Measurements from ENCODE around the gene VAV2. TPM values are rescaled to one million over a fixed set of nuclear protein-coding genes. Genes with fewer than 3 reads are reported as not detected.

The VAV2 gene
- total RNA-seq, 1 donor = 13.4 TPM

DNA sequence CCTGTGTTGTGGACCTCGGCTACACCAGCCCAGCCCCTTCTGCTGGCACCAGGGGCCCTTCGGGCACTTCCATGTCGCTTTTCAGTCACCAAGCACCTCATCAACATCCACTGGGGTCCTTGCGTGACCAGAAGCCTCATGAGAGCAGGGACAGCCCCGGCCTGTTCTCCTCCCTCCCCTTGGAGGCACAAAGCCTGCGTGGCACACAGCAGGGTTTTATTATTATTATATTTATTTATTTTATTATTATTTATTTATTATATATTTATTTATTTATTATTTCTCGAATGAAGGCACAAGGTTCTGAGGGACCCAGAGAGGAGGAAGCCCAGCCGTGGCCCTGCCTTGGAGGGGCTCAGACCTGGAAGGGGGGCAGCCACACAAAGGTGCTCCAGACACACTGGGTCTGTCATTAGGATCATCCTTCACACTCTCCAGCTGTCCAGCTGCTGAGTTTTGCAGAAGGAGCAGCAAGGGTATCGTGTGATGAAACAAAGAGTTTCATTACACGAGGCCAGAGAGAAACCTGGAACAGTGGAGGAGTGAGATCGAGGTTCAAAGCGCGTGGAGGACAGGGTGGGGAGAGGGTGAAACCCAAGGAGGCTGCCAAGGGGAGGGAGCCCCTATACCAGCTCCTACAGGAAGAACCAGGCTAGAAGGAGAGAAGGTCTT lies 5.2 kb downstream of the VAV2 start:
- H3K4me3 ChIP-seq (ENCODE audit: low read depth, low read length) = no peak overlapping the region
- DNase-seq (ENCODE audit: low read depth) = no peak
- TF ChIP-seq, protein P1, sequence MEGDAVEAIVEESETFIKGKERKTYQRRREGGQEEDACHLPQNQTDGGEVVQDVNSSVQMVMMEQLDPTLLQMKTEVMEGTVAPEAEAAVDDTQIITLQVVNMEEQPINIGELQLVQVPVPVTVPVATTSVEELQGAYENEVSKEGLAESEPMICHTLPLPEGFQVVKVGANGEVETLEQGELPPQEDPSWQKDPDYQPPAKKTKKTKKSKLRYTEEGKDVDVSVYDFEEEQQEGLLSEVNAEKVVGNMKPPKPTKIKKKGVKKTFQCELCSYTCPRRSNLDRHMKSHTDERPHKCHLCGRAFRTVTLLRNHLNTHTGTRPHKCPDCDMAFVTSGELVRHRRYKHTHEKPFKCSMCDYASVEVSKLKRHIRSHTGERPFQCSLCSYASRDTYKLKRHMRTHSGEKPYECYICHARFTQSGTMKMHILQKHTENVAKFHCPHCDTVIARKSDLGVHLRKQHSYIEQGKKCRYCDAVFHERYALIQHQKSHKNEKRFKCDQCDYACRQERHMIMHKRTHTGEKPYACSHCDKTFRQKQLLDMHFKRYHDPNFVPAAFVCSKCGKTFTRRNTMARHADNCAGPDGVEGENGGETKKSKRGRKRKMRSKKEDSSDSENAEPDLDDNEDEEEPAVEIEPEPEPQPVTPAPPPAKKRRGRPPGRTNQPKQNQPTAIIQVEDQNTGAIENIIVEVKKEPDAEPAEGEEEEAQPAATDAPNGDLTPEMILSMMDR (IDR thresholded peaks at IDR 0.05; ENCODE audit: insufficient read depth, low read depth, low read length) = no peak

DNA sequence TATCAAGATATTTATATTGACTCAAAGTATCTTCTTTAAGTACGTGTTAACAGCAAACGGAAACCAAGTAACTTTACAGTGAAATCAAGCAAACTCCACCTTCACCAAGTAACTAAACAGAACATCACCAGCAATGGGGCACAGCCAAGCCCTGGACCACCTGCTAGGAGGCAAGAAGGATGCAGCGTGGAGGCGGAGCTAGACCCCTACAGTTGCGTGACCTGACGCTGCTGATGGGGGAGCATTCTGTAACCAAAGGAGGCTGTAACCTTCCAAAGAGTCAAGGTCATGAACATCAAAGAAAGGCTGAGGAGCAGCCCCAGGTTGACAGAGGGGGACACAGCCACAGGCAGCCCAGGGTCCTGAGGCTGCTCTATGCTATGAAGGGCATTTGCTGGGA lies 6.1 kb downstream of the VAV2 start:
- no peak overlapping the region for H3K4me3 ChIP-seq (ENCODE audit: low read depth, low read length)
- TF ChIP-seq, protein P1 (IDR thresholded peaks at IDR 0.05; ENCODE audit: insufficient read depth, low read depth, low read length) = no peak
- no peak for DNase-seq (ENCODE audit: low read depth)

DNA sequence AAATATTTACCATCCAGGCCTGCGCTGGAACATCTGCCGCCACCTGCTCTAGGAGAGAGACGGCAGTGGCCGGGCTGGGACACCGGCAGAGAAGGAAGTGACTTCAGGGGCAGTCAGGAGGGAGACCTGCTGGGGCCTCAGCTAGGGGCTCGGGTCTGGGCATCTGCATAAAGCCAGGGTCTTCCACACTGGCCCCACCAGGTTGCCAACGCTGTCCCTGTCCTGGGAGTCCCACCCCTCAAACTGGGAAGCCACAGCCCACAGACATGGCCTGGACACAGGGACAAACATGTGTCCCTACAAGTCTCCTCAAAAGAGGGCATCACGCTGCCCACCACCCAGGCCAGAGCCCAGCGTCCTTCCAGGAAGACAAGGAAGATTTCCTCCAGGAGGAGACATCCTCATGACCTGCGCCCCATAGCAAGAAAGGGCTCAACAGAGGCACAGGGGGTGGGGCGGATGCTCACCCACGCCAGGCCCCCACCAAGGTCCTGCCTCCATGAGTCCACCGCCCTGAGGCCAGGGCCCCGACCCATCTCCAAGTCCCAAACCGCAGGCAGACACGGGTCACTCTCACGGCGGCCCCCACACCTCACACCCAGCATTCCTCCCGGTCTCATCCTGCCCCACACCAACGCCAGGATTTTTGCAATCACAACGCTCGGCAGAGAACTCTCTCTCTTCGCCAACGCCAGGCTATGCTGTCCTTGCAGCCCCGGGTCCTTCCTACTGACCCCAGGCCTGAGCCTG lies 9.0 kb downstream of the VAV2 start:
- TF ChIP-seq, protein P1 (IDR thresholded peaks at IDR 0.05; ENCODE audit: insufficient read depth, low read depth, low read length) = no peak
- DNase-seq (ENCODE audit: low read depth) = no peak
- H3K4me3 ChIP-seq (ENCODE audit: low read depth, low read length) = no peak overlapping the region

DNA sequence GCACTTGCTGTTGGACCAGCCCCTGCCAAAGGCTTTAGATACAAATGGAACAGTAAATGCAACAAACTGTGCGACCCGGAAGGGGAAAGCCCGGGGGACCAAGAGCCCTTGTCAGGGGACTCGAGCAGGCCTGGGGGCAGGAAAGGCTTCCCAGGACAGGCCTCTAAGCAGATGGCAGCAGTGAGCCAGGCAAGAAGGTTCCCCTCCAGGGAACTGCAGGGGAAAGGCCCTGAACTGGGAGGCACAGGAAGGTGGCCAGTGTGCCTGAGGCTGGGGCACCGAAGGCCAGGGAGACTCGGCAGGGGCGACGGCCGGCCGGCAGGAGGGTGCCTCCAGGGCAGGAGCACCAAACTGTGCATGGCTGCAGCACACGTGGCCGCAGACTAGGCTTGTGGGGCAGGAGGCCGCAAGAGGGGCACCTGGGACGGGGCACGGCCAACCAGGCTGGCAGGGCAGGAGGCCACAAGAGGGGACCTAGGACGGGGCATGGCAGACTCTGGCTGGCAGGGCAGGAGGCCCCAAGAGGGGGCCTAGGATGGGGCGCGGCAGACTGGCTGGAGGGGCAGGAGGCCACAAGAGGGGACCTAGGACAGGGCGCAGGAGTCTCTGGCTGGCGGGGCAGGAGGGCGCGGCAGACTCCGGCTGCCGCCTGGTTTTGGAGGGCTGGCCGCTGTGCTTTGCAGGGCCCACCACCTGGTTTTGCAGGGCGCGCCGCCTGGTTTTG lies 10.0 kb downstream of the VAV2 start:
- no peak for DNase-seq (ENCODE audit: low read depth)
- H3K4me3 ChIP-seq (ENCODE audit: low read depth, low read length) = no peak overlapping the region
- TF ChIP-seq, protein P1 (IDR thresholded peaks at IDR 0.05; ENCODE audit: insufficient read depth, low read depth, low read length) = no peak

DNA sequence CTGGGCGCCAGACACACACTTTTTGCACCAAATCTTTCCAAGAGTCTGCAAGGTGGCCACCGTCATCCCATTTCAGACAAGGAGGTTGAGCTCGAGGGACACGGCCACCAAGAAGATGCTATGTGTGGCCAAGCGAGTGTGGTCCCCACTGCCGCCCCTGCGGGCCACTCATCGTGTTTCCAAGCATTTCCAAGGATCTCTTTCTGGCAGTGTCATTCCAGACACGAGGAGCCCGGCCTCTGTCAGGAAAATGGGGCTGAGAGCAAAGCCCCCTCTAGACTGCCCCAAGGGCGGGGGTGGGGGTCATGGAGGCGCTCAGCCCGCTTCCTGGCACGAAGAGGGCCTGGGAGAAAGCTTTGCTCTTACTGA lies 10.6 kb downstream of the VAV2 start:
- no peak for DNase-seq (ENCODE audit: low read depth)
- TF ChIP-seq, protein P1 (IDR thresholded peaks at IDR 0.05; ENCODE audit: insufficient read depth, low read depth, low read length) = no peak
- no peak overlapping the region for H3K4me3 ChIP-seq (ENCODE audit: low read depth, low read length)

DNA sequence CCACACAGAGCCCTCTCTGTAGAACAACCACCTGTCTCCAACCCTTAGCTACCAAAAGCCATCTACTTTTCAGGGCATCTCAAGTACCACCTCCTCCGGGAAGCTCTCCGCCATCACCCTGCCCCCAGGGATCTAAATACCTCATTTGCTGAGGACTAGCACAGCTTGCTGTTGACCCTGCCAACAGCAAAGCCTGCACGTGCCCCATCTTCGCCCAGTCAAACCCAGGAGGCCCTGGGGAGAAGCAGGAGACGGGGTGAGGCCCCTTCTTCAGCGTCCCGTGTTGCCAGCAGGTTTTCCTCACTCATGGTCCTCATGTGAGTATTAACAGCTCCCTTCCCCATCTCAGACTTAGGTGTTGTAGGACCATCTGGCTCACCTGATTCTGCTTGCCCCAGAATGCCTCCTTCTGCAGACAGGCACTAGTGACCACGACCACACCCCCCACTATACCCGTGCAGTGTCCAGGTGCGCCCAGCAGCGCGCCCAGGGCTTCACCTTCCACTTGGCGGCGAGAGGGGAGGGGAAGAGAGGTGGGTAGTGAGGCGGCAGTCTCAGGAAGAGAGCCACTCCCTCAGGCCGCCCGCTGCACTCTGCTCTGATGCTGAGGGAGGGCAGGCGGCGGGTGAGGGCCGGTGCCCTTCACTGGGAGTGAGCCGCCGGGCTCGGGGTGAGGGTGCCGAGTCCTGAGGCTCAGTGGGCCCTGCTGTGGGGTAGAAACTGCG lies 11.1 kb downstream of the VAV2 start:
- H3K4me3 ChIP-seq (ENCODE audit: low read depth, low read length) = no peak overlapping the region
- TF ChIP-seq, protein P1 (IDR thresholded peaks at IDR 0.05; ENCODE audit: insufficient read depth, low read depth, low read length) = no peak
- no peak for DNase-seq (ENCODE audit: low read depth)

Measured in fibroblast of villous mesenchyme (primary cell).